ENCODE data around the gene RTN1.

RTN1 gene

DNA sequence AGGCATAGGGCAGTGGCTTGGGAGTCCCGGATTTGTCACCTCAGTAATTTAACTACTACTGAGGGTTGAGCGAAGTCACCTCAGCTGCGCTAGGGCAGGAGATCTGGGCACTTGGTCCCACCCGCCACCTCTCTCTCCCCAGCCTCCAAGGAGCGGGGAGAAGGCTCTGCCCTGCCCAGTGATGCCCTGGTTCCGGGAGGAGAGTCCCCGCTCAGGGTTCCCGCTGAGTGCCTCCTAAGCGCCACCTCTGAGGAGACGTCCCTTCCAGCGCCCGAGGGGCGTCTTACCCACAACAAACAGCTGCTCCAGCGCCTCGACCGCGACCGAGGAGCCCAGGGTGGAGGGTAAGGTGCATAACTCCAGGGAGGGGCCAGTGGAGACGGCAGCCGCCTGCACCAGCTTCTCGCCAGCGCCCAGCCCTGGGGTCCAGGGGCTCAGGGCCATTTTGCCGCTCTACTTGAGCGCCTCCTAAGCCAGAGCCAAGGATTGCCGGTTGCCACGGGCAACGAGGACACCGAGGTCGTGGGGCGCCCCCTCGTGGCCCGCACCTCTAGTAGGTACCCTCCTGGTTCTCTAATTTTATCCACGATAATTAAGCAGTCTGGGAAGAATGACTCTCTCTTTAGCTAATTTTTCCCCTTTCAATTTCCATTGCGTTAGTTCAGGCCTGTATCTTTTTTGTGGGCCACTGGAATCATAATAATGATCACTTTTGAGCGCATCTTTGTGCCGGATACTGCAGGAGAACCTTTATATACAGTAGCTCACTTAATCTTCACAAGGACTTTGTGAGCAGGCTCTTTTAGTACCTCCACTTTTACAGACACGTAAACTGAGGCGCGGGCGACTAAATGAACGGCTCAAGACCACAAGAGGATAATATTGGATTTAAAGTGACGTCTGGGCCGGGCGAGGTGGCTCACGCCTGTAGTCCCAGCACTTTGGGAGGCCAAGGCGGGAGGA, 294.0 kb downstream of the RTN1 start, which contains the start of gene CCDC175:
CCDC175 (minus strand) TSS at position 481 of the 963 bp plus-strand sequence; CDS start at position 444, 37 bp downstream.
- in situ Hi-C loops (cut with MboI; ENCODE audit: low sequenced_read_pairs), result loop anchor here (10.0 kb wide), 1 partner anchor 452 kb away; no protein-coding TSS in a partner anchor

DNA sequence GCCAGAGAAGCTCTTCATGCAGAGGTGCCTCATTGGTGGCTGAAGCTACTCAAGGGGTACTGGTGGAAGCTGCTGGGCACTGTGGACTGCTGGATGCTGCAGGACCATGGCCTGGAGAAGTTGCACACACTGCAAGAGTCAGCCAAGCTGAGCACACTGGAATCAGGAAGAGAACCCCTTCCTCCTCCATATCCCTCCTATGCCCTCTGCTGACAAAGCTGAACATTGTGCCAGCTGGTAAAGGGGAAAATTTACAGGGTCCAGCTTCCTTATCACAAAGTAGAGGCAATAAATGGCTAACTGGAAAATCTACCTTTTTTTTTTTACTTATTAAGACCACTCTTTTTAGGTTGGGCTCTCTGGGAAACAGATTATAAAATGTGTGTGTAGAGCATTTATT, 300.5 kb downstream of the RTN1 start:
- in situ Hi-C loops (cut with MboI; ENCODE audit: low sequenced_read_pairs), result loop anchor here (10.0 kb wide), 1 partner anchor 445 kb away; no protein-coding TSS in a partner anchor

DNA sequence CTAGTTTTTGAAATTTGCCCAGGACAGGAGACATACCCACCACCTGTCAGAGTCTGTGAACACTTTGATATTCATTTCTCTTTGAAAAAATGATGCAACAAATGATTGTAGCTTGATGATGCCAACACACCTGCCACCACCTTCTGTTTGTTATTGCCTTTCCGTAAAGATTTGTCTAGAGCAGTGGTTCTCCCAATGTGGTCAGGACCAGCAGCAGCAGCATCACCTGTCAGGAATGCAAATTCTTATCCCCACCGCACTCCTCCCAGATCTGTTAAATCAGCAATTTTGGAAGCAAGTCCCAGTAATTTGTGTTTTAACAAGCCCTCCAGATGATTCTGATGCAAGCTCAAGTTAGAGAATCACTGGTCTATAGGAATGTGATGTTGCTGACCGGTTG, 303.9 kb downstream of the RTN1 start:
- in situ Hi-C loops (cut with MboI; ENCODE audit: low sequenced_read_pairs), result no loop called here

DNA sequence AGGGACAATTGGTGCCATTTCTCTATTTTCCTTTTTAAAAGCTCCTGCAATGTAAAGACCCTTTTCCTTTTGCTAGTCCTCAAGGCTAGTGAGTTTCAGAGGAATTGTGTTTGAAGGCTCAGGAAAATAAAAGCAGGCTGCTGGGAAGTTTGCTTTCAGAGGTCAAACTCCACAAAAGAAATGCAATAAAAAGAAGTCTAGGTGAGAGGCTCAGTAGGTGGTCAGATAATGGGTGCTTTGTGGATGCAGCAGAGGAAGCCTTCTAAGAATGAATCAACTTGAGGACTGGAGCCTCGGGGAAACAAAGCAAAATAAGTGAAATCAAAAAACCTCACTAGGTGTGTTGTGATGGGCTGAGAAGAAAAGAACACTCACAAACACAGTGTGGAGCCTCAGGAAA, 304.3 kb downstream of the RTN1 start:
- in situ Hi-C loops (cut with MboI; ENCODE audit: low sequenced_read_pairs), result no loop called here

DNA sequence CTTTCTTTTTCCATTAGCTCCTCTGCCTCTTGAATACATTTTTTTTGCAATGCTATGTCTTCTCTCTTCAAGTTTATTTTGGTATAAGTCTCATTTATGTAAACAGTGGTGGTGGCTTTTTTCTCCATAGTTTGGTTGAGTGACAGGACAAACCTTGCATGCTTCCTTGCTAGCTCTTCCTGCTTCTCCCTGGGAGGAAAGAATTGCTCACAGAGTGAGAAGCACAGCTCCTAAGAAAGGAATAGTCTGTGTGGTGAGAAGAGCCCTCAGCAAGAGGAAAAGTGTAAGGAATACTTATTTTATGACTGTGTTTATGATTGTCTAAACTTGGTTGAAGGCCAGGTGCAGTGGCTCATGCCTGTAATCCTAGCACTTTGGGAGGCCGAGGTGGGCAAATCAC, 305.5 kb downstream of the RTN1 start:
- in situ Hi-C loops (cut with MboI; ENCODE audit: low sequenced_read_pairs), result no loop called here

DNA sequence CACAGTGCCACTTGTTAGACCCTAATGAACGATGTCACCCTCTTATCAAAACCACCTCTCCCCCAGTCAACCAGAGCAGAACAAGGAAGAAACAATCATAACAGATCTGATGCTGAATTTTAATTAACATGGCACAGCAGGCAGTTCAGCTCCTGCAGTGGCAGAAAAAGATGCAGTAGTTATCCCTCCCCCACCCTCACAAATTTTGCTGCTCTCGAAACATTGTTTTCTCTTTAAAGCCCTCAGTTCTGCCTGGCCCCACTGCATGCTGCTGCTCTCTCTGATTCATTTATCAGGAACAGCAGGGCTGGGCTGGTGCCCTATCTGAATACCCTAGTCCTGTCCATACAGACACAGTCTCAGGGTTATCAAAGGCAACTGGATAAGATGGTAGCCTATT, 306.2 kb downstream of the RTN1 start:
- in situ Hi-C loops (cut with MboI; ENCODE audit: low sequenced_read_pairs), result no loop called here

DNA sequence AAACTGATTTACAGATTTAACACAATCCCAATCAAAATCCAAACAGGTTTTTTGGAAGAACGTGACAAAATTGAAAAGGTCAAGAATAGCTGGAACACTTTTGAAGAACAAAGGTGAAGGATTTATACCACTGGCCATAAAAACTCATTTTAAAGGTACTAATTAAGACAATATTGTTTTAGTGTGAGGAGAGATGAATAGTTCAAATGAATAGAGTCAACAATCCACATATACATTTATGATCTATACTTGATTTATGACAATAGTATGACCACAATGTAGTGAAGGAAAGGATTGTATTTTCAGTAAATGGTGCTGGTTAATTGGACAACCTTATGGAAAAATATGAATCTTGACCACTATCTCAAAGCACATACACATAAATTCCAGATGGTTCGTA, 323.3 kb downstream of the RTN1 start:
- in situ Hi-C loops (cut with MboI; ENCODE audit: low sequenced_read_pairs), result no loop called here
